Stimulated activated CD4-positive, alpha-beta T cell treated with anti-CD3 and anti-CD28 coated beads, Interleukin-2, amount 100 ng/mL, for 48 hours (primary cell): Measurements from ENCODE around the gene NET1.
"Not testable (repeated sequence)": the region's sequence is repeated elsewhere in the genome, so short reads cannot be mapped to it uniquely, and the experiment has no call there.

Experiments
- DNase-seq, 2 donors: peaks; one replicate each; pipeline ENCODE4 v3.0.0-alpha.2; 2020

The NET1 gene

GRCh38 chr10:5466451-5467206 lies 54.3 kb downstream of the NET1 start:
- DNase-seq = no peak

- no peak for DNase-seq
These were observed 54.8 kb downstream of the NET1 start for GRCh38 chr10:5467207-5467535.

- DNase-seq = no peak
These were observed 55.4 kb downstream of the NET1 start for GRCh38 chr10:5467634-5468255.

GRCh38 chr10:5468262-5469106 lies 56.1 kb downstream of the NET1 start:
- no peak for DNase-seq

- no peak for DNase-seq
These were observed 57.1 kb downstream of the NET1 start for GRCh38 chr10:5469353-5470061.

- no peak for DNase-seq
These were observed 57.9 kb downstream of the NET1 start for GRCh38 chr10:5470062-5470751.

GRCh38 chr10:5474642-5475041 lies 62.3 kb downstream of the NET1 start:
- not testable (repeated sequence) for DNase-seq

GRCh38 chr10:5475088-5475487 lies 62.7 kb downstream of the NET1 start:
- not testable (repeated sequence) for DNase-seq

GRCh38 chr10:5475974-5476807 lies 63.8 kb downstream of the NET1 start:
- not testable (repeated sequence) for DNase-seq

GRCh38 chr10:5476918-5477525 lies 64.7 kb downstream of the NET1 start:
- DNase-seq = no peak

- DNase-seq = no peak
These were observed 65.8 kb downstream of the NET1 start for GRCh38 chr10:5477948-5478693.

GRCh38 chr10:5478694-5479305 lies 66.4 kb downstream of the NET1 start:
- DNase-seq = no peak

- no peak for DNase-seq
These were observed 67.3 kb downstream of the NET1 start for GRCh38 chr10:5479481-5480161.

- no peak for DNase-seq
These were observed 68.0 kb downstream of the NET1 start for GRCh38 chr10:5480162-5480941.

GRCh38 chr10:5481121-5481520 lies 68.8 kb downstream of the NET1 start:
- no peak for DNase-seq

GRCh38 chr10:5482016-5482415 lies 69.7 kb downstream of the NET1 start:
- DNase-seq = no peak

GRCh38 chr10:5484205-5484604 lies 71.8 kb downstream of the NET1 start:
- no peak for DNase-seq

- DNase-seq = no peak
These were observed 72.9 kb downstream of the NET1 start for GRCh38 chr10:5485290-5485689.
